Neural cell (in vitro differentiated cells): Measurements from ENCODE around the gene DNAI1.
"Not testable (repeated sequence)": the region's sequence is repeated elsewhere in the genome, so short reads cannot be mapped to it uniquely, and the experiment has no call there.

Experiments
- EZH2 ChIP-seq: fragments of 200-600, 300-800 bp; shearing (Covaris generic), sonication (generic); IDR thresholded peaks from 2 replicates; pipeline ENCODE4 v1.6.1; 2014; ENCODE audit warnings: antibody characterized with exemption, low read length, borderline replicate concordance, mild to moderate bottlenecking; ENCODE audit not compliant: insufficient read depth, poor library complexity, severe bottlenecking
- POLR2AphosphoS5 ChIP-seq: IDR thresholded peaks from 2 replicates; pipeline ENCODE4 v1.6.1; 2012
- RAD21 ChIP-seq: fragments of 450-650 bp; conservative IDR thresholded peaks from 2 replicates; pipeline ENCODE4 v1.6.1; 2014; ENCODE audit warnings: antibody characterized with exemption, mild to moderate bottlenecking, moderate library complexity
- REST ChIP-seq: IDR thresholded peaks from 2 replicates; pipeline ENCODE4 v1.6.1; 2012; ENCODE audit warnings: borderline replicate concordance
- SMC3 ChIP-seq: fragments of 450-650 bp; conservative IDR thresholded peaks from 2 replicates; pipeline ENCODE4 v1.6.1; 2014; ENCODE audit warnings: antibody characterized with exemption, mild to moderate bottlenecking, moderate library complexity; ENCODE audit not compliant: poor library complexity
- TAF1 ChIP-seq: IDR thresholded peaks from 2 replicates; pipeline ENCODE4 v1.6.1; 2012; ENCODE audit warnings: low read depth
- TF ChIP-seq, protein P1 (sequence below): fragments of 450-650 bp; IDR thresholded peaks from 2 replicates; pipeline ENCODE4 v1.5.1; 2014; ENCODE audit warnings: antibody characterized with exemption, mild to moderate bottlenecking, moderate library complexity; ENCODE audit not compliant: poor library complexity, severe bottlenecking

DNA sequence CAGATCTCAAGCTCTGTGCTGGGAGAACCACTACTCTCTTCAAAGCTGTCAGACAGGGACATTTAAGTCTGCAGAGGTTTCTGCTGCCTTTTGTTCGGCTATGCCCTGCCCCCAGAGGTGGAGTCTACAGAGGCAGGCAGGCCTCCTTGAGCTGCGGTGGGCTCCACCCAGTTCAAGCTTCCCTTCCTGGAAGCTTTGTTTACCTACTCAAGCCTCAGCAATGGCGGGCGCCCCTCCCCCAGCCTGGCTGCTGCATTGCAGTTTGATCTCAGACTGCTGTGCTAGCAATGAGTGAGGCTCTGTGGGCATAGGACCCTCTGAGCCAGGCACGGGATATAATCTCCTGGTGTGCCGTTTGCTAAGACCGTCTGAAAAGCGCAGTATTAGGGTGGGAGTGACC, 73.4 kb downstream of the DNAI1 start:
- TF ChIP-seq, protein P1, sequence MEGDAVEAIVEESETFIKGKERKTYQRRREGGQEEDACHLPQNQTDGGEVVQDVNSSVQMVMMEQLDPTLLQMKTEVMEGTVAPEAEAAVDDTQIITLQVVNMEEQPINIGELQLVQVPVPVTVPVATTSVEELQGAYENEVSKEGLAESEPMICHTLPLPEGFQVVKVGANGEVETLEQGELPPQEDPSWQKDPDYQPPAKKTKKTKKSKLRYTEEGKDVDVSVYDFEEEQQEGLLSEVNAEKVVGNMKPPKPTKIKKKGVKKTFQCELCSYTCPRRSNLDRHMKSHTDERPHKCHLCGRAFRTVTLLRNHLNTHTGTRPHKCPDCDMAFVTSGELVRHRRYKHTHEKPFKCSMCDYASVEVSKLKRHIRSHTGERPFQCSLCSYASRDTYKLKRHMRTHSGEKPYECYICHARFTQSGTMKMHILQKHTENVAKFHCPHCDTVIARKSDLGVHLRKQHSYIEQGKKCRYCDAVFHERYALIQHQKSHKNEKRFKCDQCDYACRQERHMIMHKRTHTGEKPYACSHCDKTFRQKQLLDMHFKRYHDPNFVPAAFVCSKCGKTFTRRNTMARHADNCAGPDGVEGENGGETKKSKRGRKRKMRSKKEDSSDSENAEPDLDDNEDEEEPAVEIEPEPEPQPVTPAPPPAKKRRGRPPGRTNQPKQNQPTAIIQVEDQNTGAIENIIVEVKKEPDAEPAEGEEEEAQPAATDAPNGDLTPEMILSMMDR, result not testable (repeated sequence)
- TF ChIP-seq EZH2, REST, POLR2AphosphoS5, TAF1, RAD21, SMC3: not testable (repeated sequence)
